ENCODE data around the gene GRSF1. TPM values are rescaled to one million over a fixed set of nuclear protein-coding genes. Genes with fewer than 3 reads are reported as not detected.

Gene GRSF1
- total and polyA plus RNA-seq, 10 of the 15 experiments (the other 5 are each of a cell fraction or from before 2014, with no cell fraction given) = 37.5 to 105 (median 68.4) TPM

- no peak overlapping the region for H3K4me2 ChIP-seq (ENCODE audit: control insufficient read depth, insufficient read depth)
- intact Hi-C loops (cut with micrococcal nuclease; ENCODE audit: unreplicated experiment) (loop anchor here (10.0 kb wide), 1 partner anchor 1284 kb away; no protein-coding TSS in a partner anchor), in situ Hi-C loops (cut with MboI) (no loop called here)
- H3K9ac ChIP-seq (ENCODE audit: control insufficient read depth, insufficient read depth, low read length) = no peak overlapping the region
- H3K79me2 ChIP-seq (ENCODE audit: control insufficient read depth, insufficient read depth, low read length) = peaks cover 20% of the 10 kb centered on the region
- ChIA-PET SMC1A (ENCODE audit: uncharacterized antibody, unreplicated experiment) (no interaction called here), POLR2A (interaction anchor here (1.0 kb wide), 1 partner anchor 11 kb away, joined by 3 read pairs; no protein-coding TSS in a partner anchor), RAD21 (ENCODE audit: unreplicated experiment) (interaction anchor here (1.0 kb wide), 1 partner anchor 95 kb away, joined by 3 read pairs; no protein-coding TSS in a partner anchor), CTCF (no interaction called here)
- DNase-seq (ENCODE audit: low read depth, low spot score) (no peak), FAIRE-seq (no peak), ATAC-seq (no peak)
- no peaks in the 10 kb centered on the region for H4K20me1 ChIP-seq (ENCODE audit: control insufficient read depth, insufficient read depth)
- no peak for TF ChIP-seq RBBP5 (conservative IDR thresholded peaks at IDR 0.05)
- no peak overlapping the region for H3K4me3 ChIP-seq
- no peaks in the 10 kb centered on the region for H3K9me3 ChIP-seq (replicated peaks; ENCODE audit: control insufficient read depth, insufficient read depth, low read length)
- BruUV-seq (replicated peaks) = no TSS peak
- peaks cover 9 to 45% of the 10 kb centered on the region in 2 experiments for H3K36me3 ChIP-seq (ENCODE audit: control insufficient read depth in 2 of 2, insufficient read depth in 2 of 2, low read length in 1 of 2)
- H3K27me3 ChIP-seq (replicated peaks in 1 of 2; ENCODE audit: control insufficient read depth in 2 of 2, insufficient read depth in 2 of 2, low read length in 1 of 2) = no peaks in the 10 kb centered on the region
- no peak overlapping the region for H2AFZ ChIP-seq (ENCODE audit: control insufficient read depth, low read depth, low read length)
- WGBS (ENCODE audit: insufficient coverage, insufficient replicate concordance, low lambda C conversion rate, missing lambda C conversion rate) = 74% methylated on average over 4 of the region's 4 CpGs
- no peaks in the 10 kb centered on the region for H3K4me1 ChIP-seq (ENCODE audit: control insufficient read depth, insufficient read depth, low read length)
- no peak overlapping the region for H3K27ac ChIP-seq (ENCODE audit: control insufficient read depth, insufficient read depth)
Measured at GRCh38 chr4:70831293-70831692, 8.4 kb downstream of the GRSF1 start.

- Histone ChIP-seq H3K4me3 (no peak overlapping the region), H3K79me2 (ENCODE audit: control insufficient read depth, insufficient read depth, low read length) (peaks cover 11% of the 10 kb centered on the region), H3K9ac (ENCODE audit: control insufficient read depth, insufficient read depth, low read length) (no peak overlapping the region), H3K4me1 (ENCODE audit: control insufficient read depth, insufficient read depth, low read length) (no peaks in the 10 kb centered on the region), H3K4me2 (ENCODE audit: control insufficient read depth, insufficient read depth) (no peak overlapping the region), H4K20me1 (ENCODE audit: control insufficient read depth, insufficient read depth) (no peaks in the 10 kb centered on the region), H3K27ac (ENCODE audit: control insufficient read depth, insufficient read depth) (no peak overlapping the region), H3K9me3 (replicated peaks; ENCODE audit: control insufficient read depth, insufficient read depth, low read length) (no peaks in the 10 kb centered on the region), H3K27me3 (replicated peaks in 1 of 2; ENCODE audit: control insufficient read depth in 2 of 2, insufficient read depth in 2 of 2, low read length in 1 of 2) (no peaks in the 10 kb centered on the region), H2AFZ (ENCODE audit: control insufficient read depth, low read depth, low read length) (no peak overlapping the region), H3K36me3 (ENCODE audit: control insufficient read depth in 2 of 2, insufficient read depth in 2 of 2, low read length in 1 of 2) (peaks cover 11 to 48% of the 10 kb centered on the region in 2 experiments)
- CTCF ChIA-PET = interaction anchor here (1.0 kb wide), 1 partner anchor 176 kb away, joined by 3 read pairs; no protein-coding TSS in a partner anchor
- no peak for ATAC-seq
- RAD21 ChIA-PET (ENCODE audit: unreplicated experiment) = no interaction called here
- no peak for DNase-seq (ENCODE audit: low read depth, low spot score)
- FAIRE-seq = no peak
- SMC1A ChIA-PET (ENCODE audit: uncharacterized antibody, unreplicated experiment) = interaction anchor here (1.0 to 1.5 kb wide), 2 partner anchors 25 to 181 kb away, joined by 3 read pairs; no protein-coding TSS in a partner anchor
- WGBS (ENCODE audit: insufficient coverage, insufficient replicate concordance, low lambda C conversion rate, missing lambda C conversion rate) = 97% methylated on average over 9 of the region's 9 CpGs
- TF ChIP-seq TBL1XR1 (IDR thresholded peaks at IDR 0.05; ENCODE audit: low read depth, low read length) (no peak), RB1 (IDR thresholded peaks at IDR 0.05; ENCODE audit: borderline replicate concordance) (no peak), EP300 (IDR thresholded peaks at IDR 0.05; ENCODE audit: borderline replicate concordance in 1 of 2, control insufficient read depth in 1 of 2, low read depth in 2 of 2, low read length in 2 of 2) (no peak), NFYB (IDR thresholded peaks at IDR 0.05; ENCODE audit: insufficient read depth, low read depth, low read length) (no peak), KLF5 (IDR thresholded peaks at IDR 0.05; ENCODE audit: partially characterized antibody) (no peak), ZZZ3 (IDR thresholded peaks at IDR 0.05; ENCODE audit: control insufficient read depth, insufficient read length, low read depth) (no peak), HCFC1 (IDR thresholded peaks at IDR 0.05; ENCODE audit: low read length) (no peak), IRF3 (IDR thresholded peaks at IDR 0.05) (no peak), STAT1 (conservative IDR thresholded peaks at IDR 0.05) (no peak)
- POLR2A ChIA-PET = interaction anchor here (0.6 kb wide), 1 partner anchor 11 kb away, joined by 3 read pairs; no protein-coding TSS in a partner anchor
- in situ Hi-C loops (cut with MboI) (no loop called here), intact Hi-C loops (cut with micrococcal nuclease; ENCODE audit: unreplicated experiment) (loop anchor here (10.0 kb wide), 1 partner anchor 1285 kb away; no protein-coding TSS in a partner anchor)
- BruUV-seq (replicated peaks) = no TSS peak
Measured at GRCh38 chr4:70830054-70830453, 9.6 kb downstream of the GRSF1 start.

Data from GM12878 (cell line).